ENCODE results near the gene LRP1.

DNA sequence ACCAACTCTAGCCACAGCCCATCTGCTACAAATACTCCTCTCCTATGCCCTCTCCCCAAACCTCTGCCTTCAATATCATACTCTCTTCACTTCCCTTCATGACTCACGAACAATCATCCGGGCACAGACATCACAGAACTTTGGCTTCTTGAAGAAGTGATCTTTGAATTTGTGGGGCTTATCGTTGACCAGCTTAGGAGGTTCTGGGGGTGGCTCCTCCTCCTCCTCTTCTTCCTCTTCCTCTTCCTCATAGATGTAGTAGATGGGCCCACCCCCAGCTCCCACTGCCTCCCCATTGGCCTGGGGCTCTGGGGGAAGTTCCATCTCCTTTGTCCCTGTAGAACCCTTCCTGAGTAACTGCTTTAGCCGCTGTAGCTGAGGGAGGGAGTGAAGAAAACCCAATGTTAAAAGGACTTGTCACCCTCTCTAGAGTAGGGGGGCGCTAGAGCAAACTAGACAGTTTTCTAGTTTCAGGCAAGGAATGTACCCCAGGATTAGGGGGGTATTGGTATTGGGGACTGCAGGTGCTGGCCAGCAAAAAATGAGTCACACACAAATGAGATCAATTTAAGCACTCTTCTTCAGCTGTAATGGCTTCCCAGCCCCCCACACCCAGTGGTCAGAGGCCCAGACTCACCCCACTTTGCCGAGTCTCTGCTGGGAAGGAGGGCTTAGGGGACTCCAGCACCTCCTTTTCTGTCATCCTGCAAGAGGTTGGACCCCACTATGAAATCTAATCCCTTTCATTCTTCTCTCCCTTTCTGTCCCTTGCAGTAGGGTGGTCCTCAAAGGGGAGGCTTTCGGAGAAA, 120.9 kb downstream of the LRP1 start:
- TF ChIP-seq, protein P1, sequence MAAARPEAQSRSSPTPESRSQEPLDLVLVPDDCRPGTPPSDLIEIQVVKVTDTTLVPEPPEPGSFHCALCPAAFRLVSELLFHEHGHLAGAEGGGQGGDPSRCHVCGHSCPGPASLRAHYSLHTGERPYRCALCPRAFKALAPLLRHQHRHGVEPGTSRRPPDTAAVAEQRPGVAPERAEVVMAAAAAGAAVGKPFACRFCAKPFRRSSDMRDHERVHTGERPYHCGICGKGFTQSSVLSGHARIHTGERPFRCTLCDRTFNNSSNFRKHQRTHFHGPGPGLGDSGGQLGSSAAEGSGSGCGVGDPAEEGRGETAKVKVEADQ (CRISPR knock-in tag; IDR thresholded peaks at IDR 0.05; ENCODE audit: borderline replicate concordance) = no peak
- no peak for TF ChIP-seq BCL6 (CRISPR knock-in tag; IDR thresholded peaks at IDR 0.05)

Measured in HepG2 (cell line).